Neural cell (in vitro differentiated cells): ENCODE results near the gene COQ10A. TPM values are rescaled to one million over a fixed set of nuclear protein-coding genes. Genes with fewer than 3 reads are reported as not detected.

Source experiments
- H2AFZ ChIP-seq: fragments of 200-600, 300-800 bp; sonication (generic), shearing (Covaris generic); 2 replicates; pipeline ENCODE4 v1.6.0; 2014; ENCODE audit warnings: low read depth, mild to moderate bottlenecking, antibody characterized with exemption, low read length, moderate library complexity
- H3F3A ChIP-seq: fragments of 200-600 bp; shearing (Covaris generic); 2 replicates; pipeline ENCODE4 v1.6.1; 2016; ENCODE audit warnings: mild to moderate bottlenecking, moderate library complexity, mixed read lengths, antibody characterized with exemption, low read length; ENCODE audit not compliant: insufficient read depth, poor library complexity, severe bottlenecking
- H3K27ac ChIP-seq: fragments of 200-600, 300-800 bp; sonication (generic), shearing (Covaris generic); 2 replicates; pipeline ENCODE4 v1.5.1; 2014; ENCODE audit warnings: mild to moderate bottlenecking, low read length, moderate library complexity
- H3K27me3 ChIP-seq: fragments of 300-800, 200-600 bp; sonication (generic), shearing (Covaris generic); 2 replicates; pipeline ENCODE4 v1.6.0; 2014; ENCODE audit warnings: mild to moderate bottlenecking, low read depth, low read length, moderate library complexity; ENCODE audit not compliant: insufficient read depth
- H3K36me3 ChIP-seq: fragments of 300-800, 200-600 bp; sonication (generic), shearing (Covaris generic); 2 replicates; pipeline ENCODE4 v1.5.1; 2014; ENCODE audit warnings: mild to moderate bottlenecking, antibody characterized with exemption, low read length, moderate library complexity; ENCODE audit not compliant: insufficient read depth
- H3K4me2 ChIP-seq: fragments of 300-800, 200-600 bp; sonication (generic), shearing (Covaris generic); 2 replicates; pipeline ENCODE4 v1.6.0; 2014; ENCODE audit warnings: mild to moderate bottlenecking, low read length
- H3K4me3 ChIP-seq: fragments of 300-800, 200-600 bp; sonication (generic), shearing (Covaris generic); 2 replicates; pipeline ENCODE4 v1.5.1; 2014; ENCODE audit warnings: mild to moderate bottlenecking, low read length, moderate library complexity
- H3K79me2 ChIP-seq: fragments of 200-600 bp; shearing (Covaris generic); replicated peaks from 2 replicates; pipeline ENCODE4 v1.6.0; 2014; ENCODE audit warnings: mild to moderate bottlenecking, low read length, moderate library complexity; ENCODE audit not compliant: insufficient read depth
- H3K9ac ChIP-seq: fragments of 300-800, 200-600 bp; sonication (generic), shearing (Covaris generic); 2 replicates; pipeline ENCODE4 v1.6.1; 2016; ENCODE audit warnings: mild to moderate bottlenecking, low read length, mixed read lengths
- H3K9me2 ChIP-seq: fragments of 200-600 bp; shearing (Covaris generic); 2 replicates; pipeline ENCODE4 v1.6.1; 2016; ENCODE audit warnings: mild to moderate bottlenecking, low read length, mixed read lengths; ENCODE audit not compliant: insufficient read depth
- H3K9me3 ChIP-seq: fragments of 200-600, 300-800 bp; sonication (generic), shearing (Covaris generic); 2 replicates; pipeline ENCODE4 v1.6.1; 2016; ENCODE audit warnings: mild to moderate bottlenecking, mixed run types, low read length, moderate library complexity, mixed read lengths
- H4K20me1 ChIP-seq: fragments of 200-600 bp; shearing (Covaris generic); 2 replicates; pipeline ENCODE4 v1.6.1; 2016; ENCODE audit warnings: mild to moderate bottlenecking, mixed run types; ENCODE audit not compliant: insufficient read depth
- EP300 ChIP-seq: fragments of 450-650 bp; conservative IDR thresholded peaks from 2 replicates; pipeline ENCODE4 v1.6.1; 2014; ENCODE audit warnings: antibody characterized with exemption, mild to moderate bottlenecking, moderate library complexity; ENCODE audit not compliant: poor library complexity, severe bottlenecking
- EZH2 ChIP-seq: fragments of 200-600, 300-800 bp; shearing (Covaris generic), sonication (generic); IDR thresholded peaks from 2 replicates; pipeline ENCODE4 v1.6.1; 2014; ENCODE audit warnings: antibody characterized with exemption, low read length, borderline replicate concordance, mild to moderate bottlenecking; ENCODE audit not compliant: insufficient read depth, poor library complexity, severe bottlenecking
- MXI1 ChIP-seq: fragments of 450-650 bp; conservative IDR thresholded peaks from 2 replicates; pipeline ENCODE4 v1.6.1; 2014; ENCODE audit warnings: antibody characterized with exemption, mild to moderate bottlenecking; ENCODE audit not compliant: poor library complexity, severe bottlenecking
- POLR2AphosphoS5 ChIP-seq: IDR thresholded peaks from 2 replicates; pipeline ENCODE4 v1.6.1; 2012
- RAD21 ChIP-seq: fragments of 450-650 bp; conservative IDR thresholded peaks from 2 replicates; pipeline ENCODE4 v1.6.1; 2014; ENCODE audit warnings: antibody characterized with exemption, mild to moderate bottlenecking, moderate library complexity
- SMC3 ChIP-seq: fragments of 450-650 bp; conservative IDR thresholded peaks from 2 replicates; pipeline ENCODE4 v1.6.1; 2014; ENCODE audit warnings: antibody characterized with exemption, mild to moderate bottlenecking, moderate library complexity; ENCODE audit not compliant: poor library complexity
- TAF1 ChIP-seq: IDR thresholded peaks from 2 replicates; pipeline ENCODE4 v1.6.1; 2012; ENCODE audit warnings: low read depth
- polyA plus RNA-seq: library from polyadenylated mRNA; depleted of rRNA; stranded (reverse); fragments of >200 nt; gene quantifications from 2 replicates; pipeline ENCODE4 v1.2.3, GENCODE V29; 2014
- TF ChIP-seq, protein P1 (sequence below): fragments of 450-650 bp; IDR thresholded peaks from 2 replicates; pipeline ENCODE4 v1.5.1; 2014; ENCODE audit warnings: antibody characterized with exemption, mild to moderate bottlenecking, moderate library complexity; ENCODE audit not compliant: poor library complexity, severe bottlenecking
- TF ChIP-seq, protein P2 (sequence below): IDR thresholded peaks from 2 replicates; pipeline ENCODE4 v1.6.1; 2012; ENCODE audit warnings: borderline replicate concordance

COQ10A gene
- polyA plus RNA-seq, 1 donor from 2014 or later = 56.5 TPM

DNA sequence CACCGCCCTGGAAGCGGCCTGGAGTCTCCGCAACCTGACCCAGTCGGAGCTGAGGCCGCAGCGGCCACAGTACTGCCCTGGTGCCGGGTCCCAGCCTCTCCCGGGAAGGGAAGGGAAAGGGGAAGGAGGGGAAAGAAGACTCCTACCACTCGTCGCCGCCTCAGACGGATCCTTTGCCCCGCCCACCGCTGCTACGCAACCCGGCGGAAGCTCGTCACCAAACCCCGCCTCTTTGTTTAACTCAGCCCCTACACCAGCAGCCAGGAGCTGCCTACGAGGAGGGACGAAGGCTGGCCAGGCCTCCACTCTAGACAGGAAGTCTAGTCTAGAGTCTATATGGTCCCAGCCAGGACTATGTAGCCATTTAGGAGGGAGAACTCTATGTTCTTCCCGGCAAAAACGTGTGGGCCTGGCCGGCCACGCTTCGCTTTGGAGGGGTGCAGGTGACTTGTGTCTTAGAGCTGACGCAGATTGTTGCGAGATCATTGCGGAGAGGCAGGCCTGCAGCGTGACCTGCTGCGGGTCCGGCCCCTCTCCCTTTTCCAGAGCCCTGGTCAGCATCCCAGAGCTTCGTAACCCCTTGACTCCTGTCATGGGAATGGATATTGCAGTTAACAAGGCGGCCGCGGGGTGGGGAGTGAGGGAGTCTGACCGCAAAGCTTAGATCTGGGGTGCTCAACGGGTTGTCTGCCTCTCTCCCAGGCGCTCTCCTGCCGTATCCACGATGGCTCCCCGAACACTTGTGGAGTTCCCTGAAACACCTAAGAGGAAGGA is 44.8 kb upstream of the COQ10A start, which contains the start of gene RNF41:
Gene RNF41, minus strand, starts transcription at position 166 of the 774 bp plus-strand sequence. CDS start 7,875 bp downstream, outside the sequence.
- Histone ChIP-seq H3K4me3 (peak within 1 kb of the TSS; percentile 78), H3K9ac (peak within 1 kb of the TSS; percentile 97), H3F3A (peaks cover 5% of the 10 kb centered on the region), H2AFZ (peak within 1 kb of the TSS; percentile 86), H3K27me3 (no peaks in the 10 kb centered on the region), H3K27ac (peak within 1 kb of the TSS; percentile 99), H4K20me1 (no peaks in the 10 kb centered on the region), H3K79me2 (peaks cover 9% of the 10 kb centered on the region), H3K4me2 (peak within 1 kb of the TSS; percentile 93), H3K36me3 (no peaks in the 10 kb centered on the region), H3K9me3 (no peaks in the 10 kb centered on the region), H3K9me2 (no peaks in the 10 kb centered on the region)
- TF ChIP-seq MXI1 = peak; percentile 68
- TF ChIP-seq EZH2 = no peak
- TF ChIP-seq, protein P1, sequence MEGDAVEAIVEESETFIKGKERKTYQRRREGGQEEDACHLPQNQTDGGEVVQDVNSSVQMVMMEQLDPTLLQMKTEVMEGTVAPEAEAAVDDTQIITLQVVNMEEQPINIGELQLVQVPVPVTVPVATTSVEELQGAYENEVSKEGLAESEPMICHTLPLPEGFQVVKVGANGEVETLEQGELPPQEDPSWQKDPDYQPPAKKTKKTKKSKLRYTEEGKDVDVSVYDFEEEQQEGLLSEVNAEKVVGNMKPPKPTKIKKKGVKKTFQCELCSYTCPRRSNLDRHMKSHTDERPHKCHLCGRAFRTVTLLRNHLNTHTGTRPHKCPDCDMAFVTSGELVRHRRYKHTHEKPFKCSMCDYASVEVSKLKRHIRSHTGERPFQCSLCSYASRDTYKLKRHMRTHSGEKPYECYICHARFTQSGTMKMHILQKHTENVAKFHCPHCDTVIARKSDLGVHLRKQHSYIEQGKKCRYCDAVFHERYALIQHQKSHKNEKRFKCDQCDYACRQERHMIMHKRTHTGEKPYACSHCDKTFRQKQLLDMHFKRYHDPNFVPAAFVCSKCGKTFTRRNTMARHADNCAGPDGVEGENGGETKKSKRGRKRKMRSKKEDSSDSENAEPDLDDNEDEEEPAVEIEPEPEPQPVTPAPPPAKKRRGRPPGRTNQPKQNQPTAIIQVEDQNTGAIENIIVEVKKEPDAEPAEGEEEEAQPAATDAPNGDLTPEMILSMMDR = no peak
- TF ChIP-seq TAF1 = no peak
- TF ChIP-seq POLR2AphosphoS5 = peak; percentile 97
- peak; percentile 38 for TF ChIP-seq EP300
- TF ChIP-seq RAD21 = no peak
- TF ChIP-seq SMC3 = no peak
- TF ChIP-seq, protein P2, sequence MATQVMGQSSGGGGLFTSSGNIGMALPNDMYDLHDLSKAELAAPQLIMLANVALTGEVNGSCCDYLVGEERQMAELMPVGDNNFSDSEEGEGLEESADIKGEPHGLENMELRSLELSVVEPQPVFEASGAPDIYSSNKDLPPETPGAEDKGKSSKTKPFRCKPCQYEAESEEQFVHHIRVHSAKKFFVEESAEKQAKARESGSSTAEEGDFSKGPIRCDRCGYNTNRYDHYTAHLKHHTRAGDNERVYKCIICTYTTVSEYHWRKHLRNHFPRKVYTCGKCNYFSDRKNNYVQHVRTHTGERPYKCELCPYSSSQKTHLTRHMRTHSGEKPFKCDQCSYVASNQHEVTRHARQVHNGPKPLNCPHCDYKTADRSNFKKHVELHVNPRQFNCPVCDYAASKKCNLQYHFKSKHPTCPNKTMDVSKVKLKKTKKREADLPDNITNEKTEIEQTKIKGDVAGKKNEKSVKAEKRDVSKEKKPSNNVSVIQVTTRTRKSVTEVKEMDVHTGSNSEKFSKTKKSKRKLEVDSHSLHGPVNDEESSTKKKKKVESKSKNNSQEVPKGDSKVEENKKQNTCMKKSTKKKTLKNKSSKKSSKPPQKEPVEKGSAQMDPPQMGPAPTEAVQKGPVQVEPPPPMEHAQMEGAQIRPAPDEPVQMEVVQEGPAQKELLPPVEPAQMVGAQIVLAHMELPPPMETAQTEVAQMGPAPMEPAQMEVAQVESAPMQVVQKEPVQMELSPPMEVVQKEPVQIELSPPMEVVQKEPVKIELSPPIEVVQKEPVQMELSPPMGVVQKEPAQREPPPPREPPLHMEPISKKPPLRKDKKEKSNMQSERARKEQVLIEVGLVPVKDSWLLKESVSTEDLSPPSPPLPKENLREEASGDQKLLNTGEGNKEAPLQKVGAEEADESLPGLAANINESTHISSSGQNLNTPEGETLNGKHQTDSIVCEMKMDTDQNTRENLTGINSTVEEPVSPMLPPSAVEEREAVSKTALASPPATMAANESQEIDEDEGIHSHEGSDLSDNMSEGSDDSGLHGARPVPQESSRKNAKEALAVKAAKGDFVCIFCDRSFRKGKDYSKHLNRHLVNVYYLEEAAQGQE = peak; percentile 21

DNA sequence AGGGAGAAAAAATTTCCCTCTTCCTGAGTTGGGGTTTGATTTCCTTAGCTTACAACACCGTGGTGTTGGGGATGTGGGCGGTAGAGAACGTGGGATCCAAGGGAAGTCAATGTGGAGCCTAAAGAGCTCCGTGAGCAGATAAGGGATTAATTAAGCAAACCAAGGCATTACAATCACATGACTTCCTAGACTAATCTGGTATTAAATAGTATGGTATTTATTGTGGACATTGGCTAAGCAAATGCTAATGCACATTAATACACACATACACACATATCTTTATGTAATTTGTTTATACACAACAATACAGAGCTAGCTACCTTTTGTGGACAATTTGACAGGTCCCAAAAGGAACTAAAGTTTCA is 44.2 kb upstream of the COQ10A start:
- no peaks in the 10 kb centered on the region for H3K9me2 ChIP-seq
- TF ChIP-seq, protein P1 = no peak
- TF ChIP-seq POLR2AphosphoS5 (no peak), EZH2 (no peak), TAF1 (no peak), RAD21 (no peak), SMC3 (no peak), MXI1 (no peak), EP300 (no peak)
- TF ChIP-seq, protein P2 = no peak
- H4K20me1 ChIP-seq = no peaks in the 10 kb centered on the region
- no peaks in the 10 kb centered on the region for H3K36me3 ChIP-seq
- H3K4me3 ChIP-seq = peak overlapping the region; percentile 78
- H3F3A ChIP-seq = peaks cover 5% of the 10 kb centered on the region
- peak overlapping the region; percentile 86 for H2AFZ ChIP-seq
- H3K27me3 ChIP-seq = no peaks in the 10 kb centered on the region
- H3K4me2 ChIP-seq = peak overlapping the region; percentile 93
- no peaks in the 10 kb centered on the region for H3K9me3 ChIP-seq
- H3K27ac ChIP-seq = peak overlapping the region; percentile 99
- H3K79me2 ChIP-seq = peaks cover 9% of the 10 kb centered on the region
- peak overlapping the region; percentile 97 for H3K9ac ChIP-seq
